HepG2 (cell line): ENCODE data around the gene L3MBTL1. TPM values are rescaled to one million over a fixed set of nuclear protein-coding genes. Genes with fewer than 3 reads are reported as not detected.
A peak's percentile ranks its signal among the peaks of the same experiment; 100 is the strongest.

Experiments used
- ATAC-seq: fragments of 200-7000 bp; cut with Tn5 transposase; 3 replicates; pipeline ENCODE4 v1.9.1; 2020; ENCODE audit warnings: mild to moderate bottlenecking, moderate library complexity
- BruUV-seq: library from RNA; stranded (reverse); fragments of 400-500 nt; replicated peaks from 2 replicates; lab custom pipeline; 2021; lab: Mats Ljungman, UMichigan
- CTCF ChIA-PET: fragments of 300-600 bp; formaldehyde crosslinking; extraction: SDS; loops from one replicate; lab custom pipeline; 2021; ENCODE audit warnings: low total read pairs, inconsistent platforms, low intra/inter-chr PET ratio; lab: Yijun Ruan, JAX
- POLR2A ChIA-PET: fragments of 350-600 bp; sonication (Branson Sonifier 250); formaldehyde crosslinking; loops from one replicate; lab custom pipeline; 2020; ENCODE audit warnings: antibody characterized with exemption, inconsistent platforms; lab: Yijun Ruan, JAX
- DNase-seq: peaks from one replicate; pipeline ENCODE4 v3.0.0-alpha.2; 2015; ENCODE audit warnings: low spot score
- FAIRE-seq: peaks from 3 replicates; lab custom pipeline; 2011; peaks lifted over from hg19 to GRCh38; lab: Jason Lieb, UNC
- H2AFZ ChIP-seq: one replicate; pipeline ENCODE4 v1.6.1; 2011; ENCODE audit warnings: low read length, inconsistent platforms
- H3K27ac ChIP-seq: fragments of 300-600 bp; 3 replicates; pipeline ENCODE4 v1.8.0; 2011; ENCODE audit warnings: mixed run types, mild to moderate bottlenecking, mixed read lengths, low read length, inconsistent platforms; ENCODE audit not compliant: insufficient read depth; ENCODE audit errors: extremely low read length
- H3K27me3 ChIP-seq, 2 experiments: fragments of 200-600 bp in 1 of 2; 2 replicates in 1 of 2; 3 replicates in 1 of 2; pipeline versions ENCODE4 v1.6.0 to v1.8.0; 2011; ENCODE audit warnings: low read length in 2 of 2, mild to moderate bottlenecking in 2 of 2, moderate library complexity in 2 of 2, inconsistent platforms in 1 of 2; ENCODE audit not compliant: insufficient read depth in 2 of 2, control insufficient read depth in 1 of 2
- H3K36me3 ChIP-seq, 2 experiments: fragments of 200-600 bp in 1 of 2; replicated peaks in 1 of 2; 2 replicates in 1 of 2; 3 replicates in 1 of 2; pipeline versions ENCODE4 v1.5.1 to v1.8.0; 2011; ENCODE audit warnings: low read length in 2 of 2, inconsistent platforms in 1 of 2; ENCODE audit not compliant: insufficient read depth in 2 of 2, control insufficient read depth in 1 of 2
- H3K4me1 ChIP-seq: 2 replicates; pipeline ENCODE4 v1.5.1; 2012; ENCODE audit warnings: low read length, inconsistent platforms; ENCODE audit not compliant: insufficient read depth
- H3K4me2 ChIP-seq: 2 replicates; pipeline ENCODE4 v1.6.0; 2011; ENCODE audit warnings: low read depth, low read length, inconsistent platforms
- H3K4me3 ChIP-seq, 3 experiments: fragments of 200-600 bp in 1 of 3; sonication (generic), shearing (Covaris generic) in 1 of 3; replicated peaks in 1 of 3; 2 replicates each; pipeline ENCODE4 v1.5.1; 2011 to 2016; ENCODE audit warnings: low read length in 3 of 3, inconsistent platforms in 2 of 3, low read depth in 2 of 3, mild to moderate bottlenecking in 2 of 3, control low read depth in 1 of 3, mixed read lengths in 1 of 3; ENCODE audit not compliant: insufficient read depth in 1 of 3
- H3K79me2 ChIP-seq: one replicate; pipeline ENCODE4 v1.6.1; 2011; ENCODE audit warnings: low read length, inconsistent platforms; ENCODE audit not compliant: insufficient read depth
- H3K9ac ChIP-seq: 2 replicates; pipeline ENCODE4 v1.6.0; 2011; ENCODE audit warnings: mild to moderate bottlenecking, low read depth, low read length, inconsistent platforms; ENCODE audit not compliant: insufficient read depth
- H3K9me3 ChIP-seq: 2 replicates; pipeline ENCODE4 v1.5.1; 2012; ENCODE audit warnings: mild to moderate bottlenecking, low read length
- H4K20me1 ChIP-seq: 2 replicates; pipeline ENCODE4 v1.6.0; 2011; ENCODE audit warnings: inconsistent platforms, mild to moderate bottlenecking, low read length, moderate library complexity; ENCODE audit not compliant: insufficient read depth
- ESRRA ChIP-seq: sonication (generic); formaldehyde crosslinking; IDR thresholded peaks from 2 replicates; pipeline ENCODE4 v1.5.1; 2020; ENCODE audit warnings: mild to moderate bottlenecking, low read depth, missing genetic modification reagents
- HNF4A ChIP-seq: sonication (generic); formaldehyde crosslinking; IDR thresholded peaks from 2 replicates; pipeline ENCODE4 v1.4.0; 2020; ENCODE audit warnings: missing genetic modification reagents
- HOXA9 ChIP-seq: sonication (generic); formaldehyde crosslinking; IDR thresholded peaks from 2 replicates; pipeline ENCODE4 v1.8.1; 2022; ENCODE audit warnings: missing genetic modification reagents, mild to moderate bottlenecking, moderate library complexity, borderline replicate concordance
- KLF6 ChIP-seq: IDR thresholded peaks from 2 replicates; pipeline ENCODE4 v1.8.0; 2016; ENCODE audit warnings: missing biosample characterization, missing genetic modification reagents
- MAFK ChIP-seq, 2 experiments: IDR thresholded peaks in 1 of 2; conservative IDR thresholded peaks in 1 of 2; 2 replicates each; pipeline ENCODE4 v1.6.1; 2011; ENCODE audit warnings: improper control_type of control experiment in 2 of 2, low read length in 2 of 2
- MYC ChIP-seq: sonication (generic); formaldehyde crosslinking; IDR thresholded peaks from 2 replicates; pipeline ENCODE4 v1.9.0; 2021; ENCODE audit warnings: missing genetic modification reagents, borderline replicate concordance
- NFKB2 ChIP-seq: sonication (generic); formaldehyde crosslinking; IDR thresholded peaks from 2 replicates; pipeline ENCODE4 v1.4.0; 2020; ENCODE audit warnings: missing genetic modification reagents, borderline replicate concordance
- NONO ChIP-seq, 2 experiments: fragments of 450-650 bp in 1 of 2; sonication (generic) in 1 of 2; formaldehyde crosslinking in 1 of 2; IDR thresholded peaks in 1 of 2; conservative IDR thresholded peaks in 1 of 2; 2 replicates each; pipeline versions ENCODE4 v1.6.1 to v1.8.0; 2017 to 2022; ENCODE audit warnings: mild to moderate bottlenecking in 1 of 2, missing genetic modification reagents in 1 of 2, moderate library complexity in 1 of 2
- REXO4 ChIP-seq: sonication (generic); formaldehyde crosslinking; IDR thresholded peaks from 2 replicates; pipeline ENCODE4 v1.8.0; 2022; ENCODE audit warnings: missing genetic modification reagents, mild to moderate bottlenecking, borderline replicate concordance
- XBP1 ChIP-seq: sonication (generic); formaldehyde crosslinking; IDR thresholded peaks from 2 replicates; pipeline ENCODE4 v1.5.0; 2020; ENCODE audit warnings: missing genetic modification reagents
- YEATS2 ChIP-seq: sonication (generic); formaldehyde crosslinking; IDR thresholded peaks from 2 replicates; pipeline ENCODE4 v1.4.0; 2020; ENCODE audit warnings: missing genetic modification reagents, borderline replicate concordance
- ZBTB2 ChIP-seq: sonication (generic); formaldehyde crosslinking; IDR thresholded peaks from 2 replicates; pipeline ENCODE4 v1.8.0; 2022; ENCODE audit warnings: low read depth, missing genetic modification reagents
- ZNF230 ChIP-seq: sonication (generic); formaldehyde crosslinking; IDR thresholded peaks from 2 replicates; pipeline ENCODE4 v1.4.0; 2020; ENCODE audit warnings: mild to moderate bottlenecking, missing genetic modification reagents
- ZSCAN25 ChIP-seq: sonication (generic); formaldehyde crosslinking; IDR thresholded peaks from 2 replicates; pipeline ENCODE4 v1.8.0; 2022; ENCODE audit warnings: mild to moderate bottlenecking, missing genetic modification reagents
- ZXDC ChIP-seq: sonication (generic); formaldehyde crosslinking; IDR thresholded peaks from 2 replicates; pipeline ENCODE4 v1.5.0; 2020; ENCODE audit warnings: mild to moderate bottlenecking, missing genetic modification reagents
- WGBS: methylation state at CpG from one replicate; pipeline ENCODE4 v1.1.6; 2017; ENCODE audit warnings: low lambda C conversion rate; 5-methylcytosine and 5-hydroxymethylcytosine counted together
- in situ Hi-C: cut with HindIII; loops from 2 replicates; pipeline ENCODE4 v1.10.0; 2017; ENCODE audit warnings: low pct_unique_long_range_greater_than_20kb; ENCODE audit not compliant: extremely low pct_ligation_motif_present
- intact Hi-C: fragments of 100-400 bp; cut with micrococcal nuclease; formaldehyde crosslinking; loops from one replicate; pipeline ENCODE4 v1.10.0; 2022; ENCODE audit not compliant: unreplicated experiment
- polyA plus RNA-seq, 8 experiments: library from polyadenylated mRNA; depleted of rRNA in 3 of 8; stranded (reverse) in 7 of 8; unstranded in 1 of 8; fragments of >200 nt; fragmentation: Illumina TruSeq in 4 of 8; extraction: Trizol in 4 of 8; gene quantifications; 2 replicates each; pipeline versions ENCODE4 v1.2.1 to v1.2.3, GENCODE V29; 2011 to 2016; ENCODE audit warnings: low read depth in 4 of 8, missing spikeins in 1 of 8, mixed read lengths in 1 of 8; ENCODE audit not compliant: insufficient read depth in 1 of 8
- total RNA-seq, 5 experiments: library from RNA; depleted of rRNA; stranded (reverse); fragments of >200 nt; fragmentation: Illumina TruSeq; extraction: Trizol; gene quantifications; 2 replicates each; pipeline ENCODE4 v1.2.3, GENCODE V29; 2016; ENCODE audit warnings: low read depth in 1 of 5
- TF ChIP-seq, protein P1 (sequence below), 2 experiments: fragments of 450-650 bp in 1 of 2; sonication (generic) in 1 of 2; formaldehyde crosslinking; IDR thresholded peaks; 2 replicates each; pipeline versions ENCODE4 v1.5.0 to v1.8.0; 2020 to 2022; ENCODE audit warnings: mild to moderate bottlenecking in 1 of 2, missing genetic modification reagents in 1 of 2
- TF ChIP-seq, protein P2 (sequence below): sonication (generic); formaldehyde crosslinking; IDR thresholded peaks from 2 replicates; pipeline ENCODE4 v1.5.1; 2020; ENCODE audit warnings: missing genetic modification reagents, mild to moderate bottlenecking, borderline replicate concordance

The L3MBTL1 gene
- total and polyA plus RNA-seq, 2 of the 13 experiments (the other 11 are each of a cell fraction or from before 2014, with no cell fraction given): 9.0 to 17.8 TPM

DNA sequence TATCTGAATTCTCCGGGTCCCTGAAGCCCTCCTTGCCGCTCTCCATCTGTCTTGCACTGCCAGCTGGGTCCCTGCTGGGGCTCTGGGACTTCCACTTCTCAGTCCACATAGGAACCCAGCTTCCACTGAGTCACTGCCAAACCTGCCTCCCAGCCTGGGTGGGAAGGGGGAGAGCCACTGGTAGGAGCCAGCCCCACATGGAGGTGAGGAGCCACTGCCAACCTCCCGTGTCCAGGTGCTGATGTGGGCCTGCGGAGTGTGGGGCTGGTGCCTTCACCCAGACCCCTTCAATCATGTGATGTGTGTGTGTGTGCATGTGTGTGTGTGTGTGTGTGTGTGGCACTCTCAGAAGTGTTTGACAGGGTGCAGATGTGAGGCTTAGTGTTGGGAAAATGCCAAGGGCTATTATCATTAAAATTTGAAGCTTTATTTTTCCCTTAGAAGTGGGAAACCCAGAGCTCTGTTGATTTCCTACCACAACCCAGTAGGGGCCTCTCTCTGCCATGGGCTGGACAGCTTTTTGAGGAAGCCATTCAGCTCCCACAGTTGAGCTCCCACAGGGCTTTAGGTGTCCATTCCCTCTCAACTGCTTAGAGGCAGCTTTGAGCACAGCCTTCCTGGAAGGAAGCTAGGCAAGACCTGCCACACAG lies 42.0 kb downstream of the L3MBTL1 start:
- BruUV-seq: no TSS peak
- FAIRE-seq: no peak
- Histone ChIP-seq H3K27ac (no peak overlapping the region), H3K4me2 (no peak overlapping the region), H3K36me3 (peaks cover 7 to 13% of the 10 kb centered on the region in 2 experiments), H3K4me1 (peaks cover 68% of the 10 kb centered on the region), H3K79me2 (no peaks in the 10 kb centered on the region), H3K9me3 (peaks cover 6% of the 10 kb centered on the region), H3K27me3 (no peaks in the 10 kb centered on the region), H3K4me3 (no peak overlapping the region), H4K20me1 (no peaks in the 10 kb centered on the region), H2AFZ (no peak overlapping the region), H3K9ac (no peak overlapping the region)
- no peak for DNase-seq
- in situ Hi-C loops (no loop called here), intact Hi-C loops (no loop called here)
- POLR2A ChIA-PET: interaction anchor here (1.1 to 3.0 kb wide), 6 partner anchors 9 to 845 kb away, joined by 4 to 53 read pairs (median 8); partner anchors contain the start of genes IFT52 and SGK2
- ATAC-seq: no peak
- WGBS: 98% methylated on average over 4 of the region's 4 CpGs
- CTCF ChIA-PET: no interaction called here
- TF ChIP-seq HNF4A (CRISPR knock-in tag) (no peak), ZSCAN25 (CRISPR knock-in tag) (no peak), ZXDC (CRISPR knock-in tag) (no peak), HOXA9 (CRISPR knock-in tag) (no peak), MYC (no peak), XBP1 (CRISPR knock-in tag) (no peak), MAFK (conservative IDR thresholded peaks at IDR 0.05 in 1 of 2, IDR thresholded peaks at IDR 0.05 in 1 of 2; ENCODE audit: low read length in 2 of 2) (no peak), REXO4 (CRISPR knock-in tag) (no peak), KLF6 (CRISPR knock-in tag) (no peak), YEATS2 (CRISPR knock-in tag) (no peak), ZBTB2 (CRISPR knock-in tag) (no peak), NFKB2 (CRISPR knock-in tag) (0 out of 2 replicates have a peak, but pooled peaks have one; percentile 31), ESRRA (CRISPR knock-in tag) (no peak), NONO (IDR thresholded peaks at IDR 0.05) (no peak), NONO (CRISPR knock-in tag; conservative IDR thresholded peaks at IDR 0.05) (no peak), ZNF230 (no peak)
- TF ChIP-seq, protein P1, sequence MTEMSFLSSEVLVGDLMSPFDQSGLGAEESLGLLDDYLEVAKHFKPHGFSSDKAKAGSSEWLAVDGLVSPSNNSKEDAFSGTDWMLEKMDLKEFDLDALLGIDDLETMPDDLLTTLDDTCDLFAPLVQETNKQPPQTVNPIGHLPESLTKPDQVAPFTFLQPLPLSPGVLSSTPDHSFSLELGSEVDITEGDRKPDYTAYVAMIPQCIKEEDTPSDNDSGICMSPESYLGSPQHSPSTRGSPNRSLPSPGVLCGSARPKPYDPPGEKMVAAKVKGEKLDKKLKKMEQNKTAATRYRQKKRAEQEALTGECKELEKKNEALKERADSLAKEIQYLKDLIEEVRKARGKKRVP (CRISPR knock-in tag; IDR thresholded peaks at IDR 0.05): no peak
- TF ChIP-seq, protein P2, sequence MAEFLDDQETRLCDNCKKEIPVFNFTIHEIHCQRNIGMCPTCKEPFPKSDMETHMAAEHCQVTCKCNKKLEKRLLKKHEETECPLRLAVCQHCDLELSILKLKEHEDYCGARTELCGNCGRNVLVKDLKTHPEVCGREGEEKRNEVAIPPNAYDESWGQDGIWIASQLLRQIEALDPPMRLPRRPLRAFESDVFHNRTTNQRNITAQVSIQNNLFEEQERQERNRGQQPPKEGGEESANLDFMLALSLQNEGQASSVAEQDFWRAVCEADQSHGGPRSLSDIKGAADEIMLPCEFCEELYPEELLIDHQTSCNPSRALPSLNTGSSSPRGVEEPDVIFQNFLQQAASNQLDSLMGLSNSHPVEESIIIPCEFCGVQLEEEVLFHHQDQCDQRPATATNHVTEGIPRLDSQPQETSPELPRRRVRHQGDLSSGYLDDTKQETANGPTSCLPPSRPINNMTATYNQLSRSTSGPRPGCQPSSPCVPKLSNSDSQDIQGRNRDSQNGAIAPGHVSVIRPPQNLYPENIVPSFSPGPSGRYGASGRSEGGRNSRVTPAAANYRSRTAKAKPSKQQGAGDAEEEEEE (CRISPR knock-in tag): no peak
